Activated CD4-positive, alpha-beta T cell treated with anti-CD3 and anti-CD28 coated beads, Interleukin-2, amount 50 U/mL, for 24 hours (primary cell): ENCODE results near the gene CSTA.

Experiments
- DNase-seq, 2 donors: peaks; one replicate each; pipeline ENCODE4 v3.0.0-alpha.2; 2020; ENCODE audit warnings: low read depth in 1 of 2, low spot score in 1 of 2

CSTA gene, protein sequence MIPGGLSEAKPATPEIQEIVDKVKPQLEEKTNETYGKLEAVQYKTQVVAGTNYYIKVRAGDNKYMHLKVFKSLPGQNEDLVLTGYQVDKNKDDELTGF

DNA sequence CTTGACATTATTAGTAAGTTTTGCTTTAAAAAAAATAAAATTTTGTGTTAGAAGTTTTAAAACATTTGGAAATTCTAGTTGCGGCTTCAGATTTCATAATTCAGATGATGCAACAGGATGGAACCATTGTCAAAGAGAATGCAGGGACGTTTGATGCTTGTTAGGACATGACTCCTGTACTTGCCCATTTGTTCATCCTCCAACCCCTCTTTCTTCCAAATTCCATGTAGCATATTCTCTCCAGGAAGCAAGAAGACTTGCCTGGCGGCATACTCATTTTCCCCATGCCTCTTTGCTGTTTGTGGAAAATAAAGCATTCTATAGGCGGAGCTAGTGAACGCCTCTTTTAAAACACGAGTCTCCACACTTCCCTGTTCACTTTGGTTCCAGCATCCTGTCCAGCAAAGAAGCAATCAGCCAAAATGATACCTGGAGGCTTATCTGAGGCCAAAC is at the start of gene CSTA:
TSS of gene CSTA (plus strand) at position 378 of the 453 bp plus-strand sequence. CDS start at position 423, 45 bp downstream.
- DNase-seq = no peak

DNA sequence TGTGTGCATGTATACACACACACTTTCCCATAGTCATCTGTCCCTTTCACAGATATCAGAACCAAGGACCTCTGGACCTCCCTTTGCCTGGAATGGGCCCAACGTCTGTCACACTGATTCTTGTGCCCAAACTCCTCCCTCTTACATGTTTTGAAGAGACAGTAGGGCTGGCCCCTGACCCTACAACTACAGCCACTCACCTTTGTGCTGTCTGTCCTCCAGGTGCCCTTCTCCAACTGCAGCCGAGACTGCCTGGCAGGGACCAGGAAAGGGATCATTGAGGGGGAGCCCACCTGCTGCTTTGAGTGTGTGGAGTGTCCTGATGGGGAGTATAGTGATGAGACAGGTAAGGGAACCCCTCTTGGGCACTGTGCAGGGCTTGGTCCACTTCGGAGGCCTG is 43.2 kb upstream of the CSTA start:
- DNase-seq = no peak

DNA sequence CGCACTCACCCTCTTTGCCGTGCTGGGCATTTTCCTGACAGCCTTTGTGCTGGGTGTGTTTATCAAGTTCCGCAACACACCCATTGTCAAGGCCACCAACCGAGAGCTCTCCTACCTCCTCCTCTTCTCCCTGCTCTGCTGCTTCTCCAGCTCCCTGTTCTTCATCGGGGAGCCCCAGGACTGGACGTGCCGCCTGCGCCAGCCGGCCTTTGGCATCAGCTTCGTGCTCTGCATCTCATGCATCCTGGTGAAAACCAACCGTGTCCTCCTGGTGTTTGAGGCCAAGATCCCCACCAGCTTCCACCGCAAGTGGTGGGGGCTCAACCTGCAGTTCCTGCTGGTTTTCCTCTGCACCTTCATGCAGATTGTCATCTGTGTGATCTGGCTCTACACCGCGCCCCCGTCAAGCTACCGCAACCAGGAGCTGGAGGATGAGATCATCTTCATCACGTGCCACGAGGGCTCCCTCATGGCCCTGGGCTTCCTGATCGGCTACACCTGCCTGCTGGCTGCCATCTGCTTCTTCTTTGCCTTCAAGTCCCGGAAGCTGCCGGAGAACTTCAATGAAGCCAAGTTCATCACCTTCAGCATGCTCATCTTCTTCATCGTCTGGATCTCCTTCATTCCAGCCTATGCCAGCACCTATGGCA is 41.1 kb upstream of the CSTA start:
- no peak for DNase-seq

DNA sequence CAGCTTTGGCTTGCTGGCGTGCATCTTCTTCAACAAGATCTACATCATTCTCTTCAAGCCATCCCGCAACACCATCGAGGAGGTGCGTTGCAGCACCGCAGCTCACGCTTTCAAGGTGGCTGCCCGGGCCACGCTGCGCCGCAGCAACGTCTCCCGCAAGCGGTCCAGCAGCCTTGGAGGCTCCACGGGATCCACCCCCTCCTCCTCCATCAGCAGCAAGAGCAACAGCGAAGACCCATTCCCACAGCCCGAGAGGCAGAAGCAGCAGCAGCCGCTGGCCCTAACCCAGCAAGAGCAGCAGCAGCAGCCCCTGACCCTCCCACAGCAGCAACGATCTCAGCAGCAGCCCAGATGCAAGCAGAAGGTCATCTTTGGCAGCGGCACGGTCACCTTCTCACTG is 40.6 kb upstream of the CSTA start:
- DNase-seq = no peak

DNA sequence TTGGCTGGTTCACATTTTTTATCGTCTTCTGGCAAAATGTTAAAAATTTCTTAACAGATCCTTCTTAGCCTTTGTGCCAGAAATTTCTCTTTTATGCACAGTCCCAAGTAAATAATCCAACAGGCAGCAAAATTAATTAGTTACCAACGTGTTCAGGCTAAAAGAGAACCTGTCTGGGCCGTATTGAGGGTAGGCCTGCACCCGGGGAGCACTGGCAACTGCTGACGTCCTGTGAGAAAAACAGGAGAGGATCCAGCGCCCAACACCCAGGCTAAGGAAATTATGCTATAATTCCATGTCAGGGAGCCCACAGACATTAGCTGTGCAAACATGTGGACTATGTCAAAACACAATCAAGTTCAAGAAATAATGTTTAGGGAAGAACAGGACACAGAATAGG is 30.7 kb upstream of the CSTA start:
- no peak for DNase-seq

DNA sequence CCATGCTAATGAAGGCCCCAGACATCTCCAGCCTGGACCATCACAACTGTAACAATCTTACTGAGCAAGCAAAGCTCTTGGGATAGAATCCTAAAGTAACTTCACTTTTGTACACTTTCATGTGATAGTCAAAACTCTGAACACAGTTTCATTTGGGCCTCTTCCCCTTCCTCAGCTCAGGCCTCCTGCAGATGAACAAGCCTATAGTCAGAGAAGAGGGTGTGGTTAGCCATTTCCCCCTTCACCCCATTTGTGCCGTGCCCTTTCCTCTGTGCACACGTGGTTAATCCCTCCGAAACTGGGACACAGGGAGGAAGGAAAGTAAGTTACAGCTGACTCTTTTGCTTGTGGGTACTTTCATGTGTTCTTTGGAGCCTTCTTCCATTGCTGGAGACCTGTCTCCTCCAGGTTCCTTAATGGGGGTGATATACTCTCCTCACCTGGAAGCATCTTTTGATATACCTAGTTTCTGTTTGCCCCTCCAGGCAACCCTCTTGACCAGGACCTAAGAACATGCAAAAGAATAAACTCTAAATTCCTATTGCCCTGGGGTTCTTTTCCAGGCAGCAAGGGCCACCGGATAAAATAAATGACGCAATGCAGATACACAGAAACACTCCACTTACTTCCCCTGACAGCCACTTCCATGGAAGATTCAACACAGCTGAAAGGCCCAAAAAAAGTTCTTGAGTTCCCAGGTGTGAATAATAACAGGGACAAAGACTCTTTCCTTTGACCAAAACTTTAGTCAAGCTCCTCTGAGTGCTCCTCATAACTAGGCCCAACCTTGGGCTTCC is 29.6 kb upstream of the CSTA start:
- no peak for DNase-seq

DNA sequence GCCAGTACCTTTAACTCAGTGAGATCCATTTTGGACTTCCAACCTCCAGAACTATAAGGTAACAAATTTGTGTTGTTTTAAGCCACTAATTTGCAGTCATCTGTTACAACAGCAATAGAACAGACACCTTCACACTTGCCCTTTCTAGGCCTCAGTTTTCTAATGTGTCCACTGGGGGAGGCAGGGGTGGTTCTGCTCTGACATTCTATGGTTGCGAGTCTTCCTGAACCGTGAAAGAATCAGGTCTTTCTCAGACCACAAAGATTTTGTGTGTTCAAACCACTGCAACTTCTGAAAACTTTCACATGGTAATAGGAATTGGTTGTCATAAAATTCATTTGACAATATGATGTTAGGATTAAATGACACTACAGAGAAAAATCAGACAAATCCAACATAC is 26.8 kb upstream of the CSTA start:
- no peak for DNase-seq

DNA sequence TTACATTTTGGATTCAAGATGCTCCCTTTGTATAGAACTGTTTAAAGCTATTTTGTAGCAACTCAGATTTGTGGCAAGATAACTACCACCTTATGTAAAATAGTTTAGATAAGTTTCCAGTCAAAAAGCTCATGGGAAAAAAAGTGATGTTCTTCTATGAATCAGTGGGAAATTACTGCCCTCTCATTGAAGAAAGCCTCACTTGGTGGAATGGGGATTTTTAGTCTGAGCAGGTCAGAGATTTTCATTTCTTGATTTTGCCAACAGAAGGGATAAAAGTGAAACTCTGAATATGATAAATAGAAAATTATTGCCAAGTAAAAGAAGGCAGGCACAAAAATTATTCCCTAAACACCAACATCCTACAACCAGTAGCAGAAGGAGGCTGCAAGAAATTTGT is 25.8 kb upstream of the CSTA start:
- DNase-seq = no peak

DNA sequence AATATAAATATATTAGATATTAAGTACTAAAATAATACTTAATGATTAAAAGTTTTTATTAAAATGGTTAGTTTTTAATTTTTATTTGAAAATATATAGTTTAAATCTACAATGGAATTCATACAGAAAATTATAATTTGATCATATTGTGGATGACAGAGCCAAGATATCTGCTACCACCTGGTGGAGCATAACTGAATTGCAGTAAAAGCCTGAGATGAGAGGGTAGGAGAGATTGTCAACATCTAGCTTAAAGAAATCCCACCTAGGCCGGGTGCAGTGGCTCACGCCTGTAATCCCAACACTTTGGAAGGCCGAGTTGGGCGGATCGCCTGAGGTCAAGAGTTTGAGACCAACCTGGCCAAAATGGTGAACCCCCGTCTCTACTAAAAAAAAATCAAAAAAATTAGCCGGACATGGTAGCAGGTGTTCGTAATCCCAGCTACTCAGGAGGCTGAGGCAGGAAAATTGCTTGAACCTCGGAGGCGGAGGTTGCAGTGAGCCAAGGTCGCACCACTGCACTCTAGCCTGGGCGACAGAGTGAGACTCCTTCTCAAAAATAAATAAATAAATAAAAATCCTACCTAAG is 25.1 kb upstream of the CSTA start:
- peak in 1 of 2 donors; percentile 30 for DNase-seq

DNA sequence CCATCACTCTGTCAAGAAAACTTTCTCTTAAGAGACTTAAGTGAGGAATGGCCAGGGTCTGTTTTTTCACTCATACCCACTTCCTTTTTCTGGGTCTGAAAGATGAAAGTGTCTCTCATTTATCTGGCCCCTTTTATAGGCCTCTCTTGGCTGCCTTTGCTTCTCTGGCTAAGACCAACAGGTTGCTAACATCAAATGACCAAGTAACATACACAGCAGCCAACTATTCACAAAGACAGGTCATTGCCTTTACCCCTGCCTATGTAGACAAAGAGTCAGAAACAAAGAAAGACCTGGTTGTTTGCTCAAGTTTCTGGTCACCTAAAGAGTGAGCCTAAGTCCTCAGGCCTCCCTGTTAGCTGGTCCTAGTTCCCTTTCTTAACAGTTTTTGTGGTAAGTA is 24.0 kb upstream of the CSTA start:
- no peak for DNase-seq

DNA sequence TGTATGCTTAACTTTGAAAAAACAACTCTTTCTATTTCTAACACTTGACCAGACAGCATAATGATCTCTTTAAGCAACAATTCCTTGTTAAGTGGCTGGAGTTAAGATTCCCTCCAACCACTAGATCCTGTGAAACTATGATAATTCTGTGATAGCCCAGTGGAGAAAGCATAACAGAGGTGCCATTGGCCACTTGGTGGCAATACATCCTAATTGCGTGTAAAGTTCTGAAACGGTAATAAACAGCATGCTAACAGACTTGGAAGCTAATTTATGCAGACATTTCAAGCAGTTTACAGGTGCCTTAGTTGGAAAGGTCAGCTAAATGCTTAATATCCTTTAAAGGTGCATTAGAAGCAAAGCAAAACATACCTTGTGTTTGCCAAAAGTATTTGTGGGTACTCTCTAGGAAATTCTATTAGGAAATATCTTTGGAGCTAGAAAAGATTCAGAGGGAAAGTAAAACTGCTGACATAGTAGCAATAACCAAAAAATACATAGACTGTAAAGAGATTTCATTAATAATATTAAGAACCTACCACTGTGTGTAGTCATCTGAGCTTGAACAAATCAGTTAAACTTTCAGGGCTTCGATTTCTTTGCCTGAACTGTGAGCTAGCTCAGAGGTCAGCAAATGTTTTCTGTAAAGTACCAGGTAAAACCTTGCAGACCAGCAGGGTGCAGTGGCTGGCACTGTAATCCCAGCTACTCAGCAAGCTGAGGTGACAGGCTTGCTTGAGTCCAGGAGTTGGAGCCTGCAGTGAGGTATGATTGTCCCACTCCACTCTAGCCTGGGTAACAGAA is 19.0 kb upstream of the CSTA start:
- DNase-seq = no peak

DNA sequence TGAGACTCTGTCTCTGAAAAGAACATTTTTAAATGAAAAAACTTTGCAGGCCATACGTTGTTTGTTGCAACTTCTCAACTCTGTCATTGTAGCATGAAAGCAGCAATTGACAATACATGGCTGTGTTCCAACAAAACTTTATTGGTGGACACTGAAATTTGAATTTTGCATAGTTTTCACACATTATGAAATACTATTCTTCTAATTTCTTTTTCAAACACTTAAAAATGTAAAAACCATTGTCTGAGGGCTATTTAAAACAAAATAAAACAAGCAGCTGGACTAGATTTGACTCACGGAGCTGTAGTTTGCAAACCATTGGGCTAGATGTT is 18.5 kb upstream of the CSTA start:
- DNase-seq = no peak

DNA sequence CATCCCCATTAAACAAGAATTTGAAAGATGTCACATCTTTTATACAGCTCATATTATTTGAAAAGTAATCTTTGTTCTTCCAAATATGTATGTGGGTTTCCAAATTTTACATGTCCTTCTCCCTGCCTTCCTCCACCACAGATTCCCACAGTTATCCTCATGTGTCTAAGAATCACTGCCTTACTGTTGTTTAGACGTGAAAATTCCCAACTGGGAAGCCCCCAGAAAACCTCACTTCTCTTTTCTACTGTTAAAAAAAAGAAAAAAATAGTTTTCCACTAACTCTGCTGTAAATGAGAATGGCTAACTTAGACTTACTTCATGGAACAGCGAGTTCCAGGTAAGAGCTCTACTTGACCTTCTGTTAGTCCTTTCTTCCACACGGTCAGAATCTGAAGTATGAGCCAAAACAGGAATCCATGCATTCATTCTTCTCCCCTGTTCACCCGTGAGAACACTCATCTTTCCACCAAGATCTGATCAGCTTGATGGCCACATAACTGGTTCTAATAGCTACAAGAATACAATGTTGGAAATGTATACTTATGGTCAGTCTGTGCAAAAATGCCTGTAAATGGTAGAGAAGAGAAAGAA is 17.9 kb upstream of the CSTA start:
- no peak for DNase-seq

DNA sequence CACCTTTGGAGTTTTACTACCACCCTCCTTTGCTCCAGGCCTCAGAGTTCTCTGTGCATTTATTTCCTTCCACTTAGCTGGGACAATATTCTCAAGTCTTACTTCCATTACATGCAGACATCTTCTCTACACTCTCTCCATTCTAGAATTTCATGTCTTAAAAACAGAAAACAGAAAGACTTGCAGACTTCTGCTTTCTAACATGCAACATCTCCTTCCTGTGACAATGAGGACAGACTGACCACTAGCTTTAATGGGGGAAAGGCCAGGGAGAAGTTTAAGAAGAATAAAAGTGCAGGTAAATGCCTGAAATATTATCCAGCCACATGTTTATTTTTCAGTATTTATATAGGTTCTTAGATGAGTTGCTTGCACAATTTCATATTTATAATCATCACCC is 17.1 kb upstream of the CSTA start:
- no peak for DNase-seq

DNA sequence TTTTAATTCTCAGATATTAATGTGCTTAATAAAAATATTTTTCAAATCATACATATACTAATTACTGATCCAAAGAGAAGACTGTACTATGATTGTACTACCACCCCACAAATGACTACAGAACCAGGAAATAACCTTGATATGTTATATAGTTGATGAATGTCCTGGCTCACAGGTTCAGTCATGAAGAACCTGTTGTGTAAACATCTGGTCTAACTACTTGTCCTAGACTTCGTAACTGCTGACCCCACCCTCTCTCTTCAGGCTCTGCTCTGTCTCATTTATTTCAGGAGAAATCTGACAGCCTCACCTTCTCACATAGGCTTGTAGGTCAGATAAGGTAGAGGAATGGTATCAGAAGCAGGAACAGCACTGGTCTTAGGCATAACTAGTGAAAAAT is 14.7 kb upstream of the CSTA start:
- no peak for DNase-seq

DNA sequence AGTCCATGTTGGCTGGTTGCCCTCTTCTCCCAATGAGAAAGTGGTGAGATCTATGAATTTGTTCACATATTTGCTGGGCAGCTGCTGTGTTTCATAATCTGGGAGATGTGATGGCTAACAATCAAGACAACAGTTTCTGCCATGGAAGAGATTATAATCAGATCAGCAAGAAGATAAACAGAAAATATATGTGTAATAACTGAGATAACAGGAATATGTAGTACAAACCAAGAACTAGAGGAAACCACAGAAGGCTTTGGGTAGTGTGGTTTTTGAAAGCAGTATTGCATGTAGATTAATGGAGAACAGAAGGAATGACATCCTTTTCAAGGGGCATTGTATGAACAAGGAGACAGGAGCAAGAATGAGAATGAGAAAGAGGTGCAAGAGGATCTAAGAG is 12.2 kb upstream of the CSTA start:
- DNase-seq = no peak

DNA sequence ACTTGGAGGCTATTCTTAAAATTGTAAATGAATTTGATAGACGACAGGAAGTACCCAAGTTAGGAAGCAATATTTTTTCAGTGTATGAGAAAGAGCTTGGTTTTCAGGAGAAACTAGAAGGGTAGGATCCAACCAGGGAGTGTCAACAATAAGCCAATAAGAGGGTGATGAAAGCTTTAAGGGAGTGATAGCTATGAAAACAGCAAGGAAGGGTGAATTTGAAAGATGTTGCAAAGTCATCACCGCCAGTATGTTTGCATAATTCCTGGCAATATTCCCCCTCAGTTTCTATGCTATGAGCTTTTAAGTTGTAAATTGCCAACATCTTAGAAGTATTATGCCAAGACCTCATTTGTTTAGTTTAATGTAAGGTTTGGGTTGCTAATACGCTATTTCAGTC is 11.8 kb upstream of the CSTA start:
- DNase-seq = no peak

DNA sequence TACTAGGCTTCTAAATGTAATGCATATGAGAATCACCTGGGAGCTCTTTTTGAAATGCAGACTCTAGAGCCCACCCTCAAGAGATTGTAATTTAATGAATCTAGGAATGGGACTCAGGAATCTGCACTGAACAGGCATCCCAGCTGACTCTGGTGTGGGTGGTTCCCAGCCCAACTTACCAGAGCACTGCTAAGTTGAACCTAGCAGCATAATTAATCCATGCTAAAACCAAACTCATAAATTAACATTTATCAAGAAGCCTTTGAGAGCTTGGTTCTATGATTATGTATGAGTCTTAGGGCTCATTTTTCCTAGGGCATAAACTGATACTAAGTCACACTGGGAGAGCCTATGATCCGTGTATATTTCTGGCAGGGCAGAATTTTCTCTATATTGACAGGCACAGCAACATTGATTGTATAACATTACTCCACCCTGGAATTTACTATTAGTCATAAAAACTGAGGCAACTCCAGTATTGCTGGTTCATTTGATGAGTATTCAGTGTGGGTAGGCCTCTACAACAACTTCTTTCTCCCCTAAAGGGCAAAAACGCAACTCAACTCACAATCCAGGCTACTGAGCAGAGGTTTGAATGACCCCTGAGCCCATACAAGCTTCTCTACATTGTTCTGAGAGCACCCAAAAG is 10.7 kb upstream of the CSTA start:
- no peak for DNase-seq

DNA sequence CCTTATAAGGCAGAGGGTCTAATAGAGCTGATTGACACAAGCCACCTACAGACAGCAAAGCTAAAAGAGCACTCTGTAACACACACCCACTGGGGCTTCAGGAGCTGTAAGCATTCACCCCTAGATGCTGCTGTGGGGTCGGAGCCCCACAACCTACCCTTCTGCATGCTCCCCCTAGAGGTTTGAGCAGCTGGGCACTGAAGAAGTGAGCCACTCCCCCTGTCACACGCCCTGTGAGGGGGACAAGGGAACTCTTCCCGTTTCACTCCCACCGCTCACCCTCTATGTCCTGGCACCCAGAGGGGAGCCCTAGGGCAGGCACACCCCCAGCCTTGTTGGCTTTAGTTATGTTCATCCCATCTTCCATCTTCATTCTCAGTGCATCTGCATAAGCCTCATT is 9.4 kb upstream of the CSTA start:
- DNase-seq = no peak

DNA sequence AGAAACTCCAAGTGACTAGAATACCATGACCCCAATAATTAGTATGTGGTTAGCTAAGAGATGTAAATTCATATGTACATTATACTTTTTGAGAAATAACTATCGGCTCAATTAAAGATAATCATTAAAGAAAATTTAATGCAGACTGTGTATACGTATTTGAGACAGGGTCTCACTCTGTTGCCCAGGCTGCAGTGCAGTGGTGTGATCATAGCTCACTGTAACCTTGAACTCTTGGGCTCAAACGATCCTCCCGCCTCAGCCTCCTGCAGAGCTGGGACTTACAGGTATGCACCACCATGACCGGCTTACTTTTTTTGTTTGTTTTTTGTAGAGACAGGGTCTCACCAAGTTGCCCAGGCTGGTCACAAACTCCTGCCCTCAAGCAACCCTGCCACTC is 8.7 kb upstream of the CSTA start:
- no peak for DNase-seq

DNA sequence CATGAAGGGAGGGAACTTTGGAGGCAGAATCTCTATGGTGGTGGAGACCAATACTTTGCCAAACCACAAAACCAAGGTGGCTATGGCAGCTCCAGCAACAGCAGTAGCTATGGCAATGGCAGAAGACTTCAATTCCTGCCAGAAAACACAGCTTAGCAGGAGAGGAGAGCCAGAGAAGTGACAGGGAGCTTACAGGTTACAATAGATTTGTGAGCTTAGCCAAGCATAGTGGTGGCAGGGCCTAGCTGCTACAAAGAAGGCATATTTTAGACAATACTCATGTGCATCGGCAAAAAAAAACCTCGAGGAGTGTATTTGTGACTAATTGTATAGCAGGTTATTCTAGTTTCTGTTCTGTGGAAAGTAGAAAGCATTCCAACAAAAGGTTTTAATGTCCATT is 6.4 kb upstream of the CSTA start:
- DNase-seq = no peak
